ENCODE data around the gene RPL10.

DNA sequence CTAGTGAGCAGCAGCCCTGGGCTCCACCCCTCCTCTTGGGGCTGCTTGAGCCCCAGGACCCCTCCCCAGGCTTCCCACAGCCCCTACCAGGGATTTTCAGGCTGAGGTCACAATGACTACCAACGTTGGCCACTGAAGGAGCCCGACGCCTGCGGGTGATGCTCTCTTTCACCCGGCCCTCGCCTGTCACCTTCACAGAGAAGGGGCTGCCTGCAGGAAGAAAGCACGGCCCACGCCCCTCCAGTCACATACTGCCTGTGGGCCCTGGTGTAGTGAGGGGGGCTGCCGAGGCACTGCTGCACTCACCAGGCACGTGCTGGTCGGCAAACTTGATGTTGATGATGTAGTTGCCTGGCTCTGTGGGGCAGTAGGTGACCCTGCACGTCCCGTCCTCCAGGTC lies 45.7 kb upstream of the RPL10 start:
- no peak for TF ChIP-seq EZH2 (IDR thresholded peaks at IDR 0.05; ENCODE audit: low read length)
- TF ChIP-seq, protein P1, sequence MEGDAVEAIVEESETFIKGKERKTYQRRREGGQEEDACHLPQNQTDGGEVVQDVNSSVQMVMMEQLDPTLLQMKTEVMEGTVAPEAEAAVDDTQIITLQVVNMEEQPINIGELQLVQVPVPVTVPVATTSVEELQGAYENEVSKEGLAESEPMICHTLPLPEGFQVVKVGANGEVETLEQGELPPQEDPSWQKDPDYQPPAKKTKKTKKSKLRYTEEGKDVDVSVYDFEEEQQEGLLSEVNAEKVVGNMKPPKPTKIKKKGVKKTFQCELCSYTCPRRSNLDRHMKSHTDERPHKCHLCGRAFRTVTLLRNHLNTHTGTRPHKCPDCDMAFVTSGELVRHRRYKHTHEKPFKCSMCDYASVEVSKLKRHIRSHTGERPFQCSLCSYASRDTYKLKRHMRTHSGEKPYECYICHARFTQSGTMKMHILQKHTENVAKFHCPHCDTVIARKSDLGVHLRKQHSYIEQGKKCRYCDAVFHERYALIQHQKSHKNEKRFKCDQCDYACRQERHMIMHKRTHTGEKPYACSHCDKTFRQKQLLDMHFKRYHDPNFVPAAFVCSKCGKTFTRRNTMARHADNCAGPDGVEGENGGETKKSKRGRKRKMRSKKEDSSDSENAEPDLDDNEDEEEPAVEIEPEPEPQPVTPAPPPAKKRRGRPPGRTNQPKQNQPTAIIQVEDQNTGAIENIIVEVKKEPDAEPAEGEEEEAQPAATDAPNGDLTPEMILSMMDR (optimal IDR thresholded peaks at IDR 0.05 in 1 of 3, IDR thresholded peaks at IDR 0.05 in 1 of 3, conservative IDR thresholded peaks at IDR 0.05 in 1 of 3; ENCODE audit: extremely low read depth in 1 of 3, insufficient read depth in 2 of 3, low read length in 3 of 3), result no peak

Measured in keratinocyte (primary cell).